PFSK-1 (cell line): ENCODE results near the gene STAT1.

ENCODE experiments used
- FOXP2 ChIP-seq: optimal IDR thresholded peaks from 2 replicates; pipeline ENCODE3; 2011; ENCODE audit warnings: borderline replicate concordance, control low read depth, inconsistent platforms; ENCODE audit not compliant: insufficient read depth; ENCODE audit errors: extremely low read length, extremely low read depth
- POLR2AphosphoS5 ChIP-seq: IDR thresholded peaks from 2 replicates; pipeline ENCODE4 v1.6.1; 2012; ENCODE audit warnings: low read depth, mild to moderate bottlenecking, control low read depth, low read length, moderate library complexity
- SIN3A ChIP-seq: IDR thresholded peaks from 2 replicates; pipeline ENCODE4 v1.6.1; 2012; ENCODE audit warnings: mild to moderate bottlenecking, low read length, moderate library complexity, borderline replicate concordance; ENCODE audit not compliant: insufficient read depth
- TAF1 ChIP-seq: IDR thresholded peaks from 2 replicates; pipeline ENCODE4 v1.6.1; 2012; ENCODE audit warnings: low read length, control low read depth, borderline replicate concordance; ENCODE audit not compliant: insufficient read depth
- TF ChIP-seq, protein P1 (sequence below), 2 experiments: IDR thresholded peaks; 2 replicates each; pipeline versions ENCODE4 v1.6.1 to v1.8.0; 2011 to 2012; ENCODE audit warnings: low read depth in 2 of 2, low read length in 2 of 2, control low read depth in 1 of 2, inconsistent platforms in 1 of 2, mild to moderate bottlenecking in 1 of 2, moderate library complexity in 1 of 2; ENCODE audit not compliant: insufficient read depth in 1 of 2

STAT1 gene

DNA sequence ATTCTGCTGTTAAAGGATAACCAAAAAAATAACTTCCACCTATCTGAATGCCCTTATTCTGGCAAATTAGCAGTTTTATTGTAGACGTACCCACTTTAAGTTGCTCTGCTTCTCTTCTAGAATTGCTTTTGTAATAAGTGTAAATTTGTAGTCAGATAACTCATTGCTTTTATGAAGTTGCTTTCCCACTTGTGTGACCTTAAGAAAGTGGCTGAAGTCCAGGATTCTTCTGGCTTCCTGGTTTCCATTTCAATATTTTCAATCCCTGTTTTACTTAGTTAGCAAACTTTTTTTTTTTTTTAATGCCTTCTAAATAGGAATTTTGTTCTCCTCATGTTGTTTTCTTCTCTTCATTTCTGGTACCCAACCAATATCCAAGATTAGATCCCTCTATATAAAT, 73.5 kb downstream of the STAT1 start:
- TF ChIP-seq POLR2AphosphoS5 (no peak), FOXP2 (no peak), TAF1 (no peak), SIN3A (no peak)
- TF ChIP-seq, protein P1, sequence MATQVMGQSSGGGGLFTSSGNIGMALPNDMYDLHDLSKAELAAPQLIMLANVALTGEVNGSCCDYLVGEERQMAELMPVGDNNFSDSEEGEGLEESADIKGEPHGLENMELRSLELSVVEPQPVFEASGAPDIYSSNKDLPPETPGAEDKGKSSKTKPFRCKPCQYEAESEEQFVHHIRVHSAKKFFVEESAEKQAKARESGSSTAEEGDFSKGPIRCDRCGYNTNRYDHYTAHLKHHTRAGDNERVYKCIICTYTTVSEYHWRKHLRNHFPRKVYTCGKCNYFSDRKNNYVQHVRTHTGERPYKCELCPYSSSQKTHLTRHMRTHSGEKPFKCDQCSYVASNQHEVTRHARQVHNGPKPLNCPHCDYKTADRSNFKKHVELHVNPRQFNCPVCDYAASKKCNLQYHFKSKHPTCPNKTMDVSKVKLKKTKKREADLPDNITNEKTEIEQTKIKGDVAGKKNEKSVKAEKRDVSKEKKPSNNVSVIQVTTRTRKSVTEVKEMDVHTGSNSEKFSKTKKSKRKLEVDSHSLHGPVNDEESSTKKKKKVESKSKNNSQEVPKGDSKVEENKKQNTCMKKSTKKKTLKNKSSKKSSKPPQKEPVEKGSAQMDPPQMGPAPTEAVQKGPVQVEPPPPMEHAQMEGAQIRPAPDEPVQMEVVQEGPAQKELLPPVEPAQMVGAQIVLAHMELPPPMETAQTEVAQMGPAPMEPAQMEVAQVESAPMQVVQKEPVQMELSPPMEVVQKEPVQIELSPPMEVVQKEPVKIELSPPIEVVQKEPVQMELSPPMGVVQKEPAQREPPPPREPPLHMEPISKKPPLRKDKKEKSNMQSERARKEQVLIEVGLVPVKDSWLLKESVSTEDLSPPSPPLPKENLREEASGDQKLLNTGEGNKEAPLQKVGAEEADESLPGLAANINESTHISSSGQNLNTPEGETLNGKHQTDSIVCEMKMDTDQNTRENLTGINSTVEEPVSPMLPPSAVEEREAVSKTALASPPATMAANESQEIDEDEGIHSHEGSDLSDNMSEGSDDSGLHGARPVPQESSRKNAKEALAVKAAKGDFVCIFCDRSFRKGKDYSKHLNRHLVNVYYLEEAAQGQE (IDR thresholded peaks at IDR 0.05; ENCODE audit: insufficient read depth in 1 of 2, low read depth in 2 of 2, low read length in 2 of 2), result no peak

GRCh38 chr2:190938771-190939335, 75.1 kb downstream of the STAT1 start:
- TF ChIP-seq SIN3A (no peak), FOXP2 (no peak), TAF1 (no peak), POLR2AphosphoS5 (no peak)
- TF ChIP-seq, protein P1 (IDR thresholded peaks at IDR 0.05; ENCODE audit: insufficient read depth in 1 of 2, low read depth in 2 of 2, low read length in 2 of 2), result no peak

DNA sequence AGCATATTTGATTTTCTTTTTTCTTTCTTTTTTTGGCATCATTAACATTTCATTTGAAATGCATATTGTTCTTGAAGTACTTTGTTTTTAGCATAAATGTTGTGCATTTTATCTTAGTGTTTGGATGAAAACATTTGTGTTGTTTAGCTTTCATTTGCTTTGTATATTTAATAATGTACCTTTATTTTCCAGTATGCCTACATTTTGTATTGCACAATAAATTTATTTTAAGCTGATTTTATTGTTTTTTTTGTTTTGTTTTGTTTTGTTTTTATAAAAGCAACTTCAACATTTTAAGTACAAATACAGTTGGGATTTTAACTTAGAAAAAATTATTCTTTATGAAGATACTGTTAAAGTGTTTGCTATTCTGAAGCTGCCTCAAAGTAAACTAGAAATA, 78.9 kb downstream of the STAT1 start:
- TF ChIP-seq TAF1 (no peak), POLR2AphosphoS5 (no peak), FOXP2 (no peak), SIN3A (no peak)
- TF ChIP-seq, protein P1 (IDR thresholded peaks at IDR 0.05; ENCODE audit: insufficient read depth in 1 of 2, low read depth in 2 of 2, low read length in 2 of 2), result no peak

GRCh38 chr2:190933361-190933760, 80.6 kb downstream of the STAT1 start:
- TF ChIP-seq TAF1, result no peak

- TF ChIP-seq, protein P1 (IDR thresholded peaks at IDR 0.05; ENCODE audit: insufficient read depth in 1 of 2, low read depth in 2 of 2, low read length in 2 of 2), result no peak
These were observed 81.5 kb downstream of the STAT1 start for GRCh38 chr2:190932514-190932913.

GRCh38 chr2:190930411-190930810, 83.6 kb downstream of the STAT1 start:
- TF ChIP-seq, protein P1 (IDR thresholded peaks at IDR 0.05; ENCODE audit: insufficient read depth in 1 of 2, low read depth in 2 of 2, low read length in 2 of 2), result no peak
- TF ChIP-seq FOXP2 (no peak), POLR2AphosphoS5 (no peak), TAF1 (no peak), SIN3A (no peak)
